Posterior cingulate gyrus (tissue), 11 donors: ENCODE measurements around the gene SLC4A3.
"Not testable (repeated sequence)": the region's sequence is repeated elsewhere in the genome, so short reads cannot be mapped to it uniquely, and the experiment has no call there.

Source experiments
- DNase-seq, 10 donors: peaks; one replicate each; pipeline versions ENCODE4 v3.0.0 to v3.0.0-alpha.2; 2020 to 2021; ENCODE audit warnings: mixed read lengths in 3 of 10
- intact Hi-C: fragments of 100-400 bp; cut with DNase I; formaldehyde crosslinking; loops from one replicate; pipeline ENCODE4 v1.15.1; 2023

Gene SLC4A3

GRCh38 chr2:219642069-219642454, 14.6 kb downstream of the SLC4A3 start:
- no peak for DNase-seq
- intact Hi-C loops = loop anchor here (1.0 to 5.0 kb wide), 2 partner anchors 45 to 101 kb away; partner anchors contain the start of gene STK11IP

DNA sequence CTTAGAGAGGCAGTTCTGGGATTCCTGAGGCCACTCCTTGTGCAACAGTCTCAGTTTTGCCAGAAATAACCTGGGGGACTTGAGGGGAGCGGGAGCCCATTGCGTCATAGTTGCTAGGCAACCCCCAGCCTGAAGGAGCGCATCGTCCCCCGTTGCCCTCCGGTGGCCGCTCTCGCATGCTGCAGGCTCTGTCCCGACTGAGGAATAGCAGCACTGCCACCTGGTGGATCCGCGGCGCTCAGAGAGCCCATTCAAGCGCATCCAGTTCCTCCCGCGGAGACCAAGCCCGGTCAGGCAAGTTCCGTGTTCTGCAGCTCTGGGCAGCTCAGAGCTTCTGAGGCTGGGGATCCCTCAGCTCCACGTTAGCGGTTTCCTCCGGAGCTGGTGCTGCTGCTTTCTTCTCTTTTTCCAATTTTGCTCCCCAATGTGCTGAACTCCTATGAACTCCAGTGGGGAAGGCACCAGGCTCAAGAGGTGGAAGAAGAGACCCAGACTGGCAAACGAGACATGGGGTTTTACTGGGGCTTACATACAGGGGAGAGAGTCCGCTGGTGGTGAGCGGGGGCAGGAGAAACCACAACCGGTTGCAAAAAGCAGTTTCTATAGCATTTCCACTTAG, 15.1 kb downstream of the SLC4A3 start:
- intact Hi-C loops = loop anchor here (1.0 to 5.0 kb wide), 2 partner anchors 45 to 101 kb away; partner anchors contain the start of gene STK11IP
- DNase-seq = peak; percentile 90 to 100 (median 97)

DNA sequence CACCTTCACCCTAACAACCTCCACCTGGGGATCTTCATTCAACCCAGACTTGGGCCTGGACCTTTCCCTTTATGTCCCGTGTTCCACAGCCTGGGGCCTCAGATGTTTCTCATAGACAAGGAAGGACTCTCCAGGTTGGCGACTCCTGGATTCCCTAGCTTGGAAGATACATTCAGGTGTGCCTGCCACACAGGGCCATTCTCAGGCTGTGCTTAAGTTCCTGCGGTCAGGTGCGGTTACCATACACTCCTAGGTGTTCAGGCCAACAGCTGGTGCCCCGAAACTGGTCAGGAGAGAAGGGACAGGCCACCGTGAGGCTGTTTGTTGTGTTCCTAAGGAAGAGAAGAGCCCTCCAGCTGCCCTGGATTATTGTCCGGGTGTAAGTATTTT, 15.6 kb downstream of the SLC4A3 start:
- DNase-seq = peak in 1 of 10 donors; percentile 67

DNA sequence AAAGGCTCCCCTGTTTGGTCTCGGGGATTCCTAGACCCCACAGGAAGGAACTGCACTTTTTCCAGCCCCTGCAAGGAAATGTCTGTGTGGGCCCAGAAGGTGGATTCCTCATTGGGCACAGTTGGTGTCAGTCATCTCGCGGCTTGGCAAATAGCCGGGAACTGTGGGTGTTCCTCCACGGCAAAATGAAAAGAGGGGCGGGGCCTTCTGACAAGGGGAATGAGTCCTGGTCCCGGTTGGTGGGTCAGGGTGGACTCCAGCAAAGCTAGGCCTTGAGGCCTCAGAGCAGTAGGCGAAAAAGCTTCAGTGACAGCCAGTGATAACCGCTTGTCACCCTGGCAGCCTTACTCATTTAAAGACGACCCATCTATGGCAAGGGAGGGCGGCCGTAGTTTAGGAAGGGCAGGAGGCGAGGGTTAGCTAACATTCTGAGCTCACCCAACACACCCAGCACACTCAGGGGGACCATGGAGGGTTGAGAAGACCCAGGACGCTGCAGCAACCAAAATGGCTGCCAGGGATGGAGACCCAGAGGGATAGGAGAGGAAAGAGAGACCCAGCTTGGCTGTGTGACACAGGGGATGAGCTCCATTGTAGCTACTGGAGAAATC, 16.5 kb downstream of the SLC4A3 start:
- intact Hi-C loops = loop anchor here (5.0 kb wide), 1 partner anchor 47 kb away; the partner anchor contains the start of gene STK11IP
- peak in 1 of 10 donors; percentile 70 for DNase-seq

More for the DNA sequence above, 15.6 kb downstream of the SLC4A3 start:
- intact Hi-C loops = loop anchor here (5.0 kb wide), 1 partner anchor 46 kb away; the partner anchor contains the start of gene STK11IP

- peak in 1 of 10 donors; percentile 61 for DNase-seq
- intact Hi-C loops = loop anchor here (5.0 kb wide), 1 partner anchor 48 kb away; the partner anchor contains the start of gene STK11IP
Measured at GRCh38 chr2:219644801-219645480, 17.5 kb downstream of the SLC4A3 start.

DNA sequence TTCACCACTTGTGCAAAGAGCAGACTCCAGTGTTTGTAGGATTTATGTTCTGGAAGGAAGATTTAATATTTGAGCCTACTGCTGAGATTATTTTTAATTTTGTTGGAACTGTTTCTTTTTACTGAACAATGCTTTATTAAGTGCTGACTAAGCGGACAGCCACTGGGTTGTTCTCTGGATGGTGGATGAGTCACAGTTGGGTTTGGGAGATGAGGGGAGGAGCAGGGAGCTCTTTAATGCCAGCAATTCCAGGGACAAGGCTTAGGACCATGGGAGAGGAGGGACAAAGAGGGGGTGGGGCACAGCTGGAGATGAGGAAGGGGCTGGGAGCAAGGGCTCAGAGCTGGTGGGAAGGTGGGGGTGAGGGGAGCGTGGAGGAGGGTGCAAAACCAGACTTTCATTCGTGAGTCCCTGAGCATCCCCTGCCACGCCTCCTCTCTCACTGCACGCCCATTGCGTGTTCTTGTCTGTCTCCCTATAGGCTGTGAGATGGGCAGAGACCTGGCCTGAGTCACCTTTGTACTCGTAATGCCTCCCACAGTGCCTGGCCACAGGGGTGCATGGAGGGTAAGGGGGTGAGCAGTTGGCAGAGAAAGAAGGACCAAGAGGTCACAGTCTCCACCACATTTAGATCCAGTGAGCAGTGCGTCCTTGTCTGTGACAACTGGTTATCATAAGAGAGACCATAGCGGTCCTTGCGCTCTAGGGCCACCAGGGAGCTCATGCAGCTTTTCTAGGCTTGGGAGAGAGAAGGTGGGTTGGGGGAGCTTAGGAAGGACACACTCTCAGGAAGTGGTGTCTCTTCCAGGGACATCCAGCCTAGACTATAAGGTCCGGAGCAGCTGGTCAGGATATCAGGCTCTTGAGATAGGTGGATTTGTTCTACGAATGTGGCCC, 18.4 kb downstream of the SLC4A3 start:
- peak in 2 of 10 donors; percentile 55 for DNase-seq
- intact Hi-C loops = no loop called here

GRCh38 chr2:219648176-219648575, 20.7 kb downstream of the SLC4A3 start:
- intact Hi-C loops = no loop called here
- no peak for DNase-seq

DNA sequence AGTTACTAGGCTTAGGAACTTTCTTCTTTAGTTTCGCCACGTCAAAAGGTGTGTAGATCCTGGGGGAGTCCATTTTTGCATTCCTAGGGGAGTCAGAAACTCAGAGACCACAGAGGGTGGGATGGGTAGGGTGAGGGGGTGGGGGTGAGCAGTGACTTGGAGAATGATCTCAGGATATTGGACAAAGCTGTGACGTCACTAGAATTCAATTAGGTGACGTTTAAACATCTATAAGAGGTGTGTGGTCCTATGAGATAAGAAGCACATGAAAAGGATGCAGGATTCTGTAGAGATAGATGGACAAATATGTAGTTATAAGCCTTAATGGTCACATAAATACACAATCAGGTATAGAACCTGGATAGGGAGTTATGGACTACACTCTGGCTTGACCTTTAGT, 21.5 kb downstream of the SLC4A3 start:
- no peak for DNase-seq
- intact Hi-C loops = no loop called here

- intact Hi-C loops = no loop called here
- DNase-seq = no peak
Measured at GRCh38 chr2:219650426-219651248, 23.2 kb downstream of the SLC4A3 start.

- intact Hi-C loops, DNase-seq: not testable (repeated sequence)
Measured at GRCh38 chr2:219651656-219652055, 24.2 kb downstream of the SLC4A3 start.

DNA sequence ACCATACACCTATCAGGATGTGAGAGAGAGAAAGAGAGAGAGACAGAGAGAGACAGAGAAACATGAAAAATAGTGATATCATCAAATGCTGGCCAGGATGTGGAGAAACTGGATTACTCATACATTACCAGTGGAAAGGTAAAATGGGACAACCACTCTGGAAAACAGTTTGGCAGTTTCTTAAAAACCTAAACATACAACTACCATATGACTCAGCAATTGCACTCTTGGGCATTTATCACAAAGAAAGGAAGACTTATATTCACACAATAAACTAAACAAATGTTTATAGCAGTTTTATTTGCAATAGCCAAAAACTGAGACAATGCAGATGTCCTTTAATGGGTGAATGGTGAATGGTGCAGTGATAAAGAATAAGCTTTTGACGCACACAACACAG, 29.1 kb downstream of the SLC4A3 start:
- DNase-seq = no peak
- intact Hi-C loops = no loop called here

GRCh38 chr2:219658196-219658846, 30.9 kb downstream of the SLC4A3 start:
- no peak for DNase-seq
- intact Hi-C loops = no loop called here

DNA sequence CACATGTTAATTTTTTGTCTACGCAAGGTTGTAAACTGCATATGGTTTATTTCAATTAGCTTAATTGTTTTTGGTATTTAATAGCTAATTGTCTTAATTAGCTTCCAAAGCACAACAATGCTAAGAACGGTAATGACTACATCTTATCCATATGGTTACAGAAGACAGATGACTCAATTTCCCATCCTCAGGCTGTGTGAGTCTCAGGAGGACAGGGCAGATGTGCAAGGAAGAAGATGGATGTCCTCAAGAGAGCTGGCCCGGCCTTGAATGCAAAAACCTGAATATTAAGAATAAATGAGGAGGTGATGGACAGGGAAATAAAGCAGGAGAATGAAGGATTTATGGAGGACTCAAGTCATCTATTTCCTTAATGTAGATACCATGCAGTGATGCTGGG, 31.4 kb downstream of the SLC4A3 start:
- intact Hi-C loops = no loop called here
- DNase-seq = no peak

GRCh38 chr2:219661197-219661954, 33.9 kb downstream of the SLC4A3 start:
- intact Hi-C loops = no loop called here
- no peak for DNase-seq

DNA sequence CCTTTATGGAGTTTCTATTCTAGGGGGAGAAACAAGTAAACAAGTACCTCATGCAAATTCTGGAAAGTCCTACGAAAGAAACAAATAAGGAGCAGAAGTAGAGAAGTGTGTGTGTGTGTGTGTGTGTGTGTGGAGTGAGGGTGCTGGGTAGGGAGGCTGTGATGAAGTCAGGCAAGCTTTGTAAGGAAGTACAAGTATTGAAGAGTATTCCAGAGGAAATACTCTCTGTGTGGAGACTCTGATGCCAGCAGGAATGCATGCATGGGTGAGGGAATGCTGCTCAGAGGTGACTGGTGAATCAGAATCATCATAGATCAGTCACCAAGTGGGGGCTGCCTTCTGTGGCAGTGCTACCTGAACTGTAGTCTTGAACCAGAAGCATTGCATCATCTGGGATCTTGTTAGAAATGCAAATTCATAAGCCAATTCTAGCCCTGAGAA, 34.5 kb downstream of the SLC4A3 start:
- no peak for DNase-seq

DNA sequence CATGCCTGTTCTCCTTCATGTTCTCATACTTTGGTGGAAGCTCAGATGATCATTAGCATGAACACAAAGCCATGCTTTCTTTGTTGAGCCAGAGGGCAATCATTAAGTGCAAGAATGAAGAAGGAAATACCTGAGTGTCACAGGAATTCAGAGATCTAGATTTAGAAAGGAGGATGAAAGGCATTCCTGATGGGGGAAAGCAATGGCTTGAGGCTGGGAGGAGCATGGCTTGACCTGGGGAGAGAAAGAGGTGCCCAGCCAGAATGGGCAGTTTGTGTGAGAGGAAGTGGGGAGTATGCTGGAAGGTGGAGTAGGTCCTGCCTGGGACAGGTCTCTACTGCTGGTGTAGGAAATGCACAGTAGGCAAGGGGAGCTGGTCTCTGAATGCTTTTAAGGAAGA, 35.1 kb downstream of the SLC4A3 start:
- no peak for DNase-seq
- intact Hi-C loops = no loop called here

More for the DNA sequence above, 34.5 kb downstream of the SLC4A3 start:
- intact Hi-C loops = no loop called here

DNA sequence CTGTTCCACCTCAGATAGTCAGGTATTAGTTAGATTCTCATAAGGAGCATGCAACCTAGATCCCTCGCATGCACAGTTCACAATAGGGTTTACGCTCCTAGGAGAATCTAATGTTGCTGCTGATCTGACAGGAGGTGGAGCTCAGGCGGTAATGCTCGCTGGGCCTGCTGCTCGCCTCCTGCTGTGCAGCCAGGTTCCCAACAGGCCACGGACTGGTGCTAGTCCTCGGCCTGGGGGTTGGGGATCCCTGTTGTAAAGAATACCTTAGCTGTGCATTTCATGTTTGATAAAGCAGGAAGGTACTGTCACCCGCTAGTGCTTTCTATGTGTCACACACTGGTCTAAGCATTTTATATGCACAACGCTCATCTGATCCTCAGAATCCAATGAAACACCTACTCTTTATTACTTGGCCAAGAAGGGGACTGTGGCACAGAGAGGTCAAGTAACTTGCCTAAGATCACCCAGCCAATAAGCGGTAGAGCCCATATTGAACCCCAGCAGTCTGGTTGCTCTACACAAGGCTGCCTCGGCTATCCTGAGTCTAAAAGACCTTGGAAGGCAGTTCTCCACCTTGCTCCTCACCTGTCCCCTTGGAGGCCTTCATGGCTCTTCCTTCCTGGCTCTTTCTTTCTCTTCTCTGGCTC, 35.8 kb downstream of the SLC4A3 start:
- no peak for DNase-seq
- intact Hi-C loops = no loop called here

DNA sequence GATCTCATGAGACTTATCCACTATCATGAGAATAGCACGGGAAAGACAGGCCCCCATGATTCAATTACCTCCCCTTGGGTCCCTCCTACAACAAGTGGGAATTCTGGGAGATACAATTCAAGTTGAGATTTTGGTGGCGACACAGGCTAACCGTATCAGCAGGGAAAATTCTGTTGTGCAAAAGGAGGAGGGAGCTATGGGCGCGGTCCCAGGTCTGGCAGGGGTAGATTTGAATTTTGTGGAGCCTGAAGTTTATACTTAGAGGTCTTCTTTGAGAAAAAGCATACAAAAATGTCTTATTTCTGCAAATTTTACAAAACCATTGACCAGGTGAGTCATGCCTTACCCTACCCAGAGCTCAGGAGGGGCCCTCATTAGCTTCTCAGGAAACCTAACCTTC, 36.6 kb downstream of the SLC4A3 start:
- DNase-seq = no peak
- intact Hi-C loops = no loop called here
